ENCODE data around the gene FAM89B. TPM values are rescaled to one million over a fixed set of nuclear protein-coding genes. Genes with fewer than 3 reads are reported as not detected.

The FAM89B gene
- polyA plus RNA-seq: 3.2 and 10.1 TPM in 2 replicates

GRCh38 chr11:65572356-65573051, at the start of gene FAM89B:
Gene FAM89B (plus strand): TSS chr11:65572538. CDS start chr11:65572670, 132 bp downstream.

GRCh38 chr11:65524741-65525545, 47.4 kb upstream of the FAM89B start, which contains the start of gene SCYL1:
Gene SCYL1 (plus strand): TSS chr11:65525083. CDS start chr11:65525154, 71 bp downstream.

DNA sequence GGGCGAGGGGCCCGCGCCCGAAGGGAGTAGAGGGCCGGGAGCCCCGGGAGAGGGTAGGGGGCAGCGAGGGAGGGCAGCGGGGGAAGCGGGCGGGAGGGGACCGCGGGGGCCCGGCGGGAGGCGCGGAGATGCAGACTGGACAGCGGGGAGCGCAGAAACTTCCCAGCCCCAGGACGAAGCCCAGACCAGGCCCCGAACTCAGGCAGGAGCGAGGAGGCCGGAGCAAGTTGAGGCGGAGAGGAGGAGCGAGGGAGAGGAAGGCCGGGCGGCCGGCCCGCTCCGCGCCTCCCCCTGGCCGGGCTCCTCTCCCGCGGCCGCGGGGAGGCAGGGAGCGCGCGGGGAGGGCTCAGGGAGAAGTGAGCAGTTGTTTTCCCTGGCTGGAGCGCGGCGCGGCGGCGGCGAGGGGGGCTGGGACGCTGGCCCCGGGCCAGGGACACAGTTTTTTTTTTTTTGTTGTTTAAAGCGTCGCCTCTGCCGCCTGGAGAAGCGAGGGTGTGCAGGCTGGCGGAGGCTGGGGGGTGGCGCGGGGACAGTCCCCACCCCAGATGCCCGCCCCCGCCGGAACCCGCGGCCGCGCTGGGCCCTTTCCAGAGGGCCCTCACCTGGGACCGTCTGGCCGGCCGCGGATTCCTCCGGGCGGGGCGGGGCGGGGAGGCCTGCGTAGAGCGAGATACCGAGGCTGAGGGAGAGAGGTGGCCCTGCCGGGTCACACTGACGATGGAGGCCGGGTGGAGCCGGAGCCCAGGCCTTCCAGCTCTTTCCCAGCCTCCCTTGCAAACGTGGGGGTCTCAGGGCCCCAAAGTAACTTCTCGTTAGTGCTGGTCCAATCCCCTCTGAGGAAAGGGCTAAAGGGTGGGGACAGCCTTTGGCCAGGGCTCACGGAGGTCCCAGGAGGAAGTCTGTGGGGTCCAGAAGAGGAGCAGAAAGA, 14.1 kb upstream of the FAM89B start, which contains the start of gene LTBP3:
TSS of gene LTBP3 (minus strand) at position 358 of the 928 bp plus-strand sequence. CDS start 400 bp downstream, outside the sequence.

GRCh38 chr11:65569973-65570918, 2.1 kb upstream of the FAM89B start, which contains the start of gene ZNRD2:
Gene ZNRD2 (plus strand): TSS chr11:65570477. CDS start chr11:65570492, 15 bp downstream.

DNA sequence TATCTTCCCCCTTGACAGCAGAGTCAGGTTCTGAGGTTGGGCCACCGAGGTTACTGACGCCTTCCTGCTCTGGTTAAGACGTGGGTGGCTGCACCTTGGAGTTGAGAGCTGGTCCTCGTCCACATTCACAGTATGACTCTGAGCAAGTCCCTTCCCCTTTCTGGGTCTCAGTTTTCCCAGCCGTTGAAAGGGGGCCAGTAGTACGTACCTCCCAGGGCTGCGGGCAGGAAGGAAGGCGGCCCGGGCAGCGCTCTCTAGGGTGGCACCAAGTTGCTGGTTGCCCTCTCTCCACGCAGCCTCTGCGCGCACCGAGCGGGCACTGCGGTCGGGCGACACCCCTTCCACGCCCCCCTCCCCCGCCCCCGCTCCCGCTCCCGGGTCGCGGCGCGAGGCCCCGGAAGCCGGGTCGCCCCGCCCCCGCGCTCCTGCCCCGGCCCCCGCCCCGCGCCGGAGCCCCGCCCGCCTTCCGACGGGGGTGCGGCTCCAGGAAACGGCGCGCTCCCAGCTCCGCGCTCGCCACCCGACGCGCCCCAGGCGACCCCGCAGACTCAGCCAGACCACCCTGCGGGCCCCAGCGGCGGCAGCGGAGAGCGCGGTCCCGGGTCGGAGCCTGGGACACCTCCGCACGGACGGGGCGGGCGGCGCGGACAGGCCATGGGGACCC, 3.4 kb downstream of the FAM89B start, which contains the start of gene EHBP1L1:
TSS of gene EHBP1L1 (plus strand) at position 486 of the 664 bp plus-strand sequence. CDS start 250 bp downstream, outside the sequence.

DNA sequence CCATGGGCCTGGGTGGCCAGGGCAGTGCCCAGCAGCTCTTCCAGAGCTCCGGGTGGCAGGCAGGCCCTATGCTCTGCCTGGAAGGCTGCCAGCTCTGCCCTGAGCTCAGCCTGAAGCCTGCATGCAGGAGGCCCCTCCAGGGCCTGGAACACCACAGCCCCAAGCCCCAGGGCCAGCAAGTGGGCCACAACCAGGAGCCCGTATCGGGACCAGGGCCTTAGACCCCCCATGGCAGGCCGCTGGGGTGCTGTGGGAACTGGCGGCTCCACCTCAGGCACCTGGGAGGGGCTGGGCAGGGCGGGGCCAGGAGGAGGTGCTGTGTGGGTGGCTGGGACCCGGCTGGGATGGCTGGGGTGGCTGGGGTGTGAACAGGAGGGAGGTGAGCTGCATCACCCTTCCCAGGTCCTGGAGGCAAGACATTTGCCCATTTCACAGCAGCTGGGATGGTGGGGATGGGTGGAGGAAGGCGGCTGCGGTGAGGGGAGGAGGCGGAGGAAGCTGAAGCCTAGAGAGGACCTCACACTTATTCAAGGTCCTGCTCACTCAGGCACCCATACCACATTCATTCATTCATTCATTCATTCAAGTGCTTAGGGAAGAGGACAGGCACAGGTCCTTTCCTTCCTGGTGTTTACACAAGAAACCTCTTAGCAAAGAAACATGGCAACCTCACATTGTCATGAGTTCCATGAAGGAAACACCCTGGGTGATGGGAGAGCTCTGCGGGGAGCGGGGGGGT, 23.4 kb downstream of the FAM89B start, which contains the start of gene KCNK7:
TSS of gene KCNK7 (minus strand) at position 258 of the 739 bp plus-strand sequence. CDS start at position 230, 28 bp downstream.

DNA sequence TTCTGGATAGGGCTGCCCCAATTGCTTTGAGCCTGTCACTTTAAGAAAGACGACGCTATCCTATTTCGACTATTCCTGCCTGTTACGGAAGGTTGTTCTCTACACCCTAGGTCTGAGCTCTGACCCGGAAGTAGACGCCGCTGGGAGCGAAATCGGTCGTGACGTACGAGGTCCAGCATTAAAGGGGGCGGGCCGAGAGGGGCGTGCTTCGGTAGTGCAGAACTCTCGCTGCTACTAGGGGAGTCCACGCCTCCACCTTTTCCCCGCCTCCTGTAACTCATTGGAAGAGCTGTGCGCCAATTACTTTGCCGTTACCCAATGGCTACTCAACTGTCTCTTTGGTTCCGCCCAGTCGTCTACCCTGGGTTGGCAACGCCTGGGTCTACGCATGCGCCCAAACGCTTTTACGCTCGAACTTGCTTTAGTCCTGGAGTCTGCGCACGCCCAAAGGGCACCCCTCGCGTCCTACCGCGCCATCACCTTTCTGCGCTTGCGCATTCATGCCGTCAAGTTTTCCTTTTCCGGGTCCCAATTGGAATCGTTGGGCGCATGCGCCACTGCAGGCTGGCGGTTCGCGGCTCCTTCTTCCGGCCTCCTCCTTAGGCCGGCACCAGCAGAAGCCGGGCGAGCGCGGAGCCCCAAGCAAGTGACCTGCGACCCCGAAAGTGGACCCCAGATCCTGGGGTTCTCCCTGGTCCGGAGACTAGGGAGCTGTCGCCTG, 43.1 kb downstream of the FAM89B start, which contains the start of gene PCNX3:
TSS of gene PCNX3 (plus strand) at position 548 of the 721 bp plus-strand sequence. CDS start 536 bp downstream, outside the sequence.

Other genes with a start within 250 kb of the FAM89B start
- gene DPF2, start 238.7 kb upstream of the FAM89B start, polyA plus RNA-seq: 19.0 and 20.5 TPM in 2 replicates
- gene TIGD3, start 217.8 kb upstream of the FAM89B start, polyA plus RNA-seq: 1.7 and 1.8 TPM in 2 replicates
- 0.51 TPM in 1 of 2 replicates, not detected in the other for gene SLC25A45, start 189.9 kb upstream of the FAM89B start, polyA plus RNA-seq
- 2.2 and 2.6 TPM in 2 replicates for gene FRMD8, start 185.9 kb upstream of the FAM89B start, polyA plus RNA-seq
- gene NEAT1, start 149.7 kb upstream of the FAM89B start, polyA plus RNA-seq: 65.7 and 70.6 TPM in 2 replicates
- gene MALAT1, start 73.5 kb upstream of the FAM89B start, polyA plus RNA-seq: 70,295 and 74,607 TPM in 2 replicates
- gene SCYL1, start 47.5 kb upstream of the FAM89B start, polyA plus RNA-seq: 17.9 and 24.7 TPM in 2 replicates
- gene LTBP3, start 14.2 kb upstream of the FAM89B start, polyA plus RNA-seq: 0.57 and 1.3 TPM in 2 replicates
- gene ZNRD2, start 2.1 kb upstream of the FAM89B start, polyA plus RNA-seq: 9.2 and 18.7 TPM in 2 replicates
- gene EHBP1L1, start 3.5 kb downstream of the FAM89B start, polyA plus RNA-seq: not detected in 2 replicates
- not detected in 2 replicates for gene KCNK7, start 23.3 kb downstream of the FAM89B start, polyA plus RNA-seq
- gene MAP3K11, start 41.7 kb downstream of the FAM89B start, polyA plus RNA-seq: 0.78 and 1.7 TPM in 2 replicates
- 0.74 and 1.5 TPM in 2 replicates for gene PCNX3, start 43.2 kb downstream of the FAM89B start, polyA plus RNA-seq
- gene SIPA1, start 65.6 kb downstream of the FAM89B start, polyA plus RNA-seq: not detected in 2 replicates
- 2.3 and 3.0 TPM in 2 replicates for gene RELA, start 90.4 kb downstream of the FAM89B start, polyA plus RNA-seq
- 2.4 and 7.8 TPM in 2 replicates for gene KAT5, start 139.7 kb downstream of the FAM89B start, polyA plus RNA-seq
- 6.6 and 13.0 TPM in 2 replicates for gene RNASEH2C, start 148.3 kb downstream of the FAM89B start, polyA plus RNA-seq
- 0.08 and 0.35 TPM in 2 replicates for gene AP5B1, start 208.4 kb downstream of the FAM89B start, polyA plus RNA-seq
- gene OVOL1, start 214.5 kb downstream of the FAM89B start, polyA plus RNA-seq: not detected in 2 replicates

Data from Purkinje cell (primary cell).